ENCODE results near the gene RPS6KB2. TPM values are rescaled to one million over a fixed set of nuclear protein-coding genes. Genes with fewer than 3 reads are reported as not detected.

RPS6KB2 gene
- total RNA-seq, 1 experiment from 2014 or later: 54.1 TPM

- CTCF ChIA-PET: no interaction called here
- no peaks in the 10 kb centered on the region for H3K9me2 ChIP-seq (ENCODE audit: insufficient read depth)
- H2AFZ ChIP-seq (ENCODE audit: low read depth, low read length, poor library complexity, severe bottlenecking): no peak overlapping the region
- H4K20me1 ChIP-seq (ENCODE audit: insufficient read depth): no peaks in the 10 kb centered on the region
- ATAC-seq: no peak
- no peak overlapping the region for H3K4me3 ChIP-seq (replicated peaks in 1 of 2; ENCODE audit: low read depth in 1 of 2, low read length in 2 of 2)
- no peak overlapping the region for H3K9ac ChIP-seq (ENCODE audit: low read length)
- POLR2A ChIA-PET: no interaction called here
- H3K9me3 ChIP-seq (ENCODE audit: control insufficient read depth in 1 of 2, insufficient read depth in 1 of 2, low read depth in 1 of 2, low read length in 2 of 2): no peaks in the 10 kb centered on the region
- intact Hi-C loops (cut with micrococcal nuclease): no loop called here
- BruUV-seq (replicated peaks): no TSS peak
- H3K27ac ChIP-seq (ENCODE audit: low read depth, low read length): no peak overlapping the region
- no peaks in the 10 kb centered on the region for H3K36me3 ChIP-seq (ENCODE audit: control insufficient read depth in 1 of 2, insufficient read depth in 2 of 2, low read length in 2 of 2)
- H3K4me2 ChIP-seq (ENCODE audit: low read length): no peak overlapping the region
- no peaks in the 10 kb centered on the region for H3K79me2 ChIP-seq (ENCODE audit: insufficient read depth, low read length)
- no peaks in the 10 kb centered on the region for H3K27me3 ChIP-seq (ENCODE audit: insufficient read depth, low read length)
- H3K4me1 ChIP-seq (ENCODE audit: control insufficient read depth in 1 of 2, insufficient read depth in 2 of 2, low read length in 2 of 2): no peaks in the 10 kb centered on the region
- TF ChIP-seq FOSL1 (IDR thresholded peaks at IDR 0.05; ENCODE audit: low read depth) (no peak), ZBTB33 (IDR thresholded peaks at IDR 0.05; ENCODE audit: extremely low read depth, insufficient replicate concordance, low read length) (no peak), EZH2phosphoT487 (IDR thresholded peaks at IDR 0.05; ENCODE audit: borderline replicate concordance) (no peak), ZFX (IDR thresholded peaks at IDR 0.05) (no peak), POLR2A (IDR thresholded peaks at IDR 0.05; ENCODE audit: borderline replicate concordance, extremely low read depth, insufficient read depth, insufficient read length) (no peak), CEBPB (IDR thresholded peaks at IDR 0.05; ENCODE audit: low read depth) (no peak), SP1 (IDR thresholded peaks at IDR 0.05; ENCODE audit: low read depth) (no peak)
- RAD21 ChIA-PET (ENCODE audit: low non-redundant PET in 1 of 2, low total read pairs in 2 of 2, uncharacterized antibody in 2 of 2, unreplicated experiment in 2 of 2): no interaction called here
- DNase-seq (ENCODE audit: low read depth, low spot score): no peak
Observed at GRCh38 chr11:67453816-67454732, 25.8 kb downstream of the RPS6KB2 start.

GRCh38 chr11:67455054-67455453 is 26.8 kb downstream of the RPS6KB2 start, which contains the start of gene CABP4:
Gene CABP4, plus strand, starts transcription at chr11:67455354. Its CDS starts 70 bp downstream, at chr11:67455424.
- CTCF ChIA-PET: no interaction called here
- Histone ChIP-seq H3K4me3 (replicated peaks in 1 of 2; ENCODE audit: low read depth in 1 of 2, low read length in 2 of 2) (no peak within 1 kb of the TSS), H3K27ac (ENCODE audit: low read depth, low read length) (no peak within 1 kb of the TSS), H3K36me3 (ENCODE audit: control insufficient read depth in 1 of 2, insufficient read depth in 2 of 2, low read length in 2 of 2) (no peaks in the 10 kb centered on the region), H3K4me2 (ENCODE audit: low read length) (no peak within 1 kb of the TSS), H3K4me1 (ENCODE audit: control insufficient read depth in 1 of 2, insufficient read depth in 2 of 2, low read length in 2 of 2) (no peaks in the 10 kb centered on the region), H3K9ac (ENCODE audit: low read length) (no peak within 1 kb of the TSS), H2AFZ (ENCODE audit: low read depth, low read length, poor library complexity, severe bottlenecking) (no peak within 1 kb of the TSS), H3K9me3 (ENCODE audit: control insufficient read depth in 1 of 2, insufficient read depth in 1 of 2, low read depth in 1 of 2, low read length in 2 of 2) (no peaks in the 10 kb centered on the region), H3K27me3 (ENCODE audit: insufficient read depth, low read length) (no peaks in the 10 kb centered on the region), H4K20me1 (ENCODE audit: insufficient read depth) (no peaks in the 10 kb centered on the region), H3K79me2 (ENCODE audit: insufficient read depth, low read length) (no peaks in the 10 kb centered on the region), H3K9me2 (ENCODE audit: insufficient read depth) (no peaks in the 10 kb centered on the region)
- RAD21 ChIA-PET (ENCODE audit: low non-redundant PET in 1 of 2, low total read pairs in 2 of 2, uncharacterized antibody in 2 of 2, unreplicated experiment in 2 of 2): no interaction called here
- POLR2A ChIA-PET: no interaction called here
- ATAC-seq (no peak), DNase-seq (ENCODE audit: low read depth, low spot score) (no peak)
- intact Hi-C loops (cut with micrococcal nuclease): no loop called here
- no peak for TF ChIP-seq CEBPB (IDR thresholded peaks at IDR 0.05; ENCODE audit: low read depth)
- TF ChIP-seq JUND (IDR thresholded peaks at IDR 0.05): no peak
- TF ChIP-seq SP1 (IDR thresholded peaks at IDR 0.05; ENCODE audit: low read depth): no peak
- TF ChIP-seq REST (IDR thresholded peaks at IDR 0.05; ENCODE audit: low read depth): no peak
- no peak for TF ChIP-seq SRF (IDR thresholded peaks at IDR 0.05; ENCODE audit: low read depth)
- TF ChIP-seq ZFX (IDR thresholded peaks at IDR 0.05): no peak
- TF ChIP-seq ZNF274 (IDR thresholded peaks at IDR 0.05; ENCODE audit: low read depth, low read length): no peak
- BruUV-seq (replicated peaks): no TSS peak
